ENCODE measurements around the gene TXNRD3. TPM values are rescaled to one million over a fixed set of nuclear protein-coding genes. Genes with fewer than 3 reads are reported as not detected.

TXNRD3 gene
- total RNA-seq, 1 experiment from 2014 or later: 17.0 TPM

GRCh38 chr3:126581569-126581968 is 73.4 kb downstream of the TXNRD3 start:
- Mint-ChIP-seq H3K4me3 (ENCODE audit: low read depth, unreplicated experiment) (no peak overlapping the region), H3K27ac (ENCODE audit: unreplicated experiment) (no peak overlapping the region), H3K4me1 (ENCODE audit: low read depth, unreplicated experiment) (no peaks in the 10 kb centered on the region), H3K9me3 (ENCODE audit: low read depth, unreplicated experiment) (no peaks in the 10 kb centered on the region), H3K36me3 (ENCODE audit: insufficient read depth, unreplicated experiment) (no peaks in the 10 kb centered on the region), H3K27me3 (ENCODE audit: unreplicated experiment) (peaks cover 75% of the 10 kb centered on the region)
- intact Hi-C loops (cut with micrococcal nuclease; ENCODE audit: unreplicated experiment): no loop called here
- TF ChIP-seq CTCF (IDR thresholded peaks at IDR 0.05; ENCODE audit: unreplicated experiment): no peak
- no TSS peak for BruUV-seq (replicated peaks)
- DNase-seq: no peak
- CTCF ChIA-PET: no interaction called here

- no peak for DNase-seq
- no peaks in the 10 kb centered on the region for H3K36me3 Mint-ChIP-seq (ENCODE audit: insufficient read depth, unreplicated experiment)
- no peak for TF ChIP-seq CTCF (IDR thresholded peaks at IDR 0.05; ENCODE audit: unreplicated experiment)
- H3K27me3 Mint-ChIP-seq (ENCODE audit: unreplicated experiment): peaks cover 75% of the 10 kb centered on the region
- no TSS peak for BruUV-seq (replicated peaks)
- no peaks in the 10 kb centered on the region for H3K9me3 Mint-ChIP-seq (ENCODE audit: low read depth, unreplicated experiment)
- no peaks in the 10 kb centered on the region for H3K4me1 Mint-ChIP-seq (ENCODE audit: low read depth, unreplicated experiment)
- CTCF ChIA-PET: interaction anchor here (0.6 kb wide), 1 partner anchor 1375 kb away, joined by 6 read pairs; no protein-coding TSS in a partner anchor
- no peak overlapping the region for H3K27ac Mint-ChIP-seq (ENCODE audit: unreplicated experiment)
- H3K4me3 Mint-ChIP-seq (ENCODE audit: low read depth, unreplicated experiment): no peak overlapping the region
- intact Hi-C loops (cut with micrococcal nuclease; ENCODE audit: unreplicated experiment): no loop called here
These were observed 74.2 kb downstream of the TXNRD3 start for GRCh38 chr3:126580746-126581145.

- no peak overlapping the region for H3K4me3 Mint-ChIP-seq (ENCODE audit: low read depth, unreplicated experiment)
- H3K9me3 Mint-ChIP-seq (ENCODE audit: low read depth, unreplicated experiment): no peaks in the 10 kb centered on the region
- no peak overlapping the region for H3K27ac Mint-ChIP-seq (ENCODE audit: unreplicated experiment)
- CTCF ChIA-PET: interaction anchor here (1.1 kb wide), 1 partner anchor 40 kb away, joined by 3 read pairs; no protein-coding TSS in a partner anchor
- H3K27me3 Mint-ChIP-seq (ENCODE audit: unreplicated experiment): peaks cover 65% of the 10 kb centered on the region
- H3K4me1 Mint-ChIP-seq (ENCODE audit: low read depth, unreplicated experiment): peaks cover 7% of the 10 kb centered on the region
- no peaks in the 10 kb centered on the region for H3K36me3 Mint-ChIP-seq (ENCODE audit: insufficient read depth, unreplicated experiment)
- BruUV-seq (replicated peaks): no TSS peak
- DNase-seq: no peak
- no peak for TF ChIP-seq CTCF (IDR thresholded peaks at IDR 0.05; ENCODE audit: unreplicated experiment)
- intact Hi-C loops (cut with micrococcal nuclease; ENCODE audit: unreplicated experiment): no loop called here
These were observed 76.2 kb downstream of the TXNRD3 start for GRCh38 chr3:126578702-126579101.

GRCh38 chr3:126577261-126577660 is 77.7 kb downstream of the TXNRD3 start:
- Mint-ChIP-seq H3K4me3 (ENCODE audit: low read depth, unreplicated experiment) (no peak overlapping the region), H3K4me1 (ENCODE audit: low read depth, unreplicated experiment) (peaks cover 17% of the 10 kb centered on the region), H3K27ac (ENCODE audit: unreplicated experiment) (no peak overlapping the region), H3K36me3 (ENCODE audit: insufficient read depth, unreplicated experiment) (no peaks in the 10 kb centered on the region), H3K9me3 (ENCODE audit: low read depth, unreplicated experiment) (no peaks in the 10 kb centered on the region), H3K27me3 (ENCODE audit: unreplicated experiment) (peaks cover 52% of the 10 kb centered on the region)
- DNase-seq: no peak
- TF ChIP-seq CTCF (IDR thresholded peaks at IDR 0.05; ENCODE audit: unreplicated experiment): no peak
- intact Hi-C loops (cut with micrococcal nuclease; ENCODE audit: unreplicated experiment): no loop called here
- no TSS peak for BruUV-seq (replicated peaks)
- CTCF ChIA-PET: interaction anchor here (0.6 to 1.7 kb wide), 2 partner anchors 60 to 148 kb away, joined by 4 to 6 read pairs; no protein-coding TSS in a partner anchor
